Smooth muscle cell (in vitro differentiated cells): Measurements from ENCODE around the gene FRMD6. TPM values are rescaled to one million over a fixed set of nuclear protein-coding genes. Genes with fewer than 3 reads are reported as not detected.

Experiments used
- DNase-seq: peaks from one replicate; lab custom pipeline; 2025; ENCODE audit not compliant: unreplicated experiment; lab: John Stamatoyannopoulos, UW
- H2AFZ ChIP-seq: fragments of 200-600 bp; sonication (generic); 2 replicates; pipeline ENCODE4 v1.6.0; 2016; ENCODE audit warnings: antibody characterized with exemption, low read depth, mild to moderate bottlenecking
- H3F3A ChIP-seq: fragments of 200-600 bp; sonication (generic); 2 replicates; pipeline ENCODE4 v1.6.0; 2017; ENCODE audit warnings: antibody characterized with exemption, low read depth
- H3K27ac ChIP-seq: fragments of 200-600 bp; sonication (generic); 2 replicates; pipeline ENCODE4 v1.5.1; 2016; ENCODE audit warnings: low read depth, mild to moderate bottlenecking
- H3K27me3 ChIP-seq: fragments of 200-600 bp; sonication (generic); 2 replicates; pipeline ENCODE4 v1.6.1; 2016; ENCODE audit warnings: low read depth, mild to moderate bottlenecking
- H3K36me3 ChIP-seq: fragments of 200-600 bp; sonication (generic); 2 replicates; pipeline ENCODE4 v1.5.1; 2016; ENCODE audit warnings: low read depth
- H3K4me1 ChIP-seq: fragments of 200-600 bp; sonication (generic); 2 replicates; pipeline ENCODE4 v1.5.1; 2016; ENCODE audit warnings: low read depth
- H3K4me2 ChIP-seq: fragments of 200-600 bp; sonication (generic); 2 replicates; pipeline ENCODE4 v1.6.0; 2016; ENCODE audit warnings: mild to moderate bottlenecking
- H3K4me3 ChIP-seq: fragments of 200-600 bp; sonication (generic); 2 replicates; pipeline ENCODE4 v1.5.1; 2016; ENCODE audit warnings: mild to moderate bottlenecking
- H3K79me2 ChIP-seq: fragments of 200-600 bp; sonication (generic); 2 replicates; pipeline ENCODE4 v1.6.0; 2016; ENCODE audit warnings: low read depth, mild to moderate bottlenecking
- H3K9ac ChIP-seq: fragments of 200-600 bp; sonication (generic); 2 replicates; pipeline ENCODE4 v1.6.0; 2016; ENCODE audit warnings: low read depth
- H3K9me3 ChIP-seq: fragments of 200-600 bp; sonication (generic); replicated peaks from 2 replicates; pipeline ENCODE4 v1.5.1; 2016; ENCODE audit warnings: low read depth
- H4K20me1 ChIP-seq: fragments of 200-600 bp; sonication (generic); 2 replicates; pipeline ENCODE4 v1.6.0; 2016; ENCODE audit warnings: low read depth
- CTCF ChIP-seq: fragments of 200-600 bp; sonication (generic); IDR thresholded peaks from 2 replicates; pipeline ENCODE4 v1.5.1; 2017; ENCODE audit warnings: borderline replicate concordance, mild to moderate bottlenecking, antibody characterized with exemption; ENCODE audit not compliant: insufficient read depth, poor library complexity, severe bottlenecking
- WGBS: methylation state at CpG from one replicate; pipeline ENCODE4 v1.1.7; 2016; ENCODE audit warnings: low lambda C conversion rate; 5-methylcytosine and 5-hydroxymethylcytosine counted together
- polyA plus RNA-seq: library from polyadenylated mRNA; unstranded; fragments of >200 nt; fragmentation: Nextera tagmentation; extraction: Ambion mirVana; gene quantifications from 2 replicates; pipeline ENCODE4 v1.2.1, GENCODE V29; 2016
- total RNA-seq: library from RNA; depleted of rRNA; stranded (reverse); fragments of >200 nt; gene quantifications from 2 replicates; pipeline ENCODE4 v1.2.3, GENCODE V29; 2014

FRMD6 gene
- total and polyA plus RNA-seq, 2 experiments from 2014 or later: 254 to 564 TPM

GRCh38 chr14:51626185-51626584 lies 25.5 kb upstream of the FRMD6 start:
- 98% methylated on average over 2 of the region's 2 CpGs for WGBS

GRCh38 chr14:51626788-51627187 lies 24.9 kb upstream of the FRMD6 start:
- H4K20me1 ChIP-seq: no peaks in the 10 kb centered on the region
- no peak for TF ChIP-seq CTCF
- no peaks in the 10 kb centered on the region for H3K27me3 ChIP-seq
- no peak for DNase-seq
- H3K4me1 ChIP-seq: no peaks in the 10 kb centered on the region
- H3K79me2 ChIP-seq: no peaks in the 10 kb centered on the region
- no peak overlapping the region for H3K9ac ChIP-seq
- peak overlapping the region; percentile 31 for H3K4me2 ChIP-seq
- H3K4me3 ChIP-seq: no peak overlapping the region
- no peaks in the 10 kb centered on the region for H3F3A ChIP-seq
- no peaks in the 10 kb centered on the region for H3K36me3 ChIP-seq
- H3K27ac ChIP-seq: no peak overlapping the region
- WGBS: 88% methylated on average over 1 of the region's 1 CpG
- H2AFZ ChIP-seq: no peak overlapping the region
- H3K9me3 ChIP-seq: no peaks in the 10 kb centered on the region

More at GRCh38 chr14:51626185-51626584, 25.5 kb upstream of the FRMD6 start:
- TF ChIP-seq CTCF: no peak
- Histone ChIP-seq H3K27ac (no peak overlapping the region), H3K4me3 (no peak overlapping the region), H3K4me1 (no peaks in the 10 kb centered on the region), H3K9ac (no peak overlapping the region), H3K79me2 (no peaks in the 10 kb centered on the region), H2AFZ (no peak overlapping the region), H4K20me1 (no peaks in the 10 kb centered on the region), H3F3A (no peaks in the 10 kb centered on the region), H3K4me2 (no peak overlapping the region), H3K36me3 (no peaks in the 10 kb centered on the region), H3K27me3 (no peaks in the 10 kb centered on the region), H3K9me3 (no peaks in the 10 kb centered on the region)
- no peak for DNase-seq

- Histone ChIP-seq H3K27me3 (no peaks in the 10 kb centered on the region), H3K4me2 (no peak overlapping the region), H2AFZ (no peak overlapping the region), H3K9me3 (no peaks in the 10 kb centered on the region), H4K20me1 (no peaks in the 10 kb centered on the region), H3F3A (no peaks in the 10 kb centered on the region), H3K27ac (no peak overlapping the region), H3K4me3 (no peak overlapping the region), H3K36me3 (no peaks in the 10 kb centered on the region), H3K9ac (no peak overlapping the region), H3K79me2 (no peaks in the 10 kb centered on the region), H3K4me1 (no peaks in the 10 kb centered on the region)
- DNase-seq: no peak
- TF ChIP-seq CTCF: no peak
Observed at GRCh38 chr14:51627313-51627712, 24.4 kb upstream of the FRMD6 start.

GRCh38 chr14:51628238-51628637 lies 23.5 kb upstream of the FRMD6 start:
- Histone ChIP-seq H3K79me2 (no peaks in the 10 kb centered on the region), H3K9me3 (no peaks in the 10 kb centered on the region), H3K4me1 (no peaks in the 10 kb centered on the region), H3K4me3 (no peak overlapping the region), H3F3A (no peaks in the 10 kb centered on the region), H4K20me1 (no peaks in the 10 kb centered on the region), H2AFZ (no peak overlapping the region), H3K9ac (no peak overlapping the region), H3K27ac (no peak overlapping the region), H3K27me3 (no peaks in the 10 kb centered on the region), H3K4me2 (no peak overlapping the region), H3K36me3 (no peaks in the 10 kb centered on the region)
- 67% methylated on average over 1 of the region's 1 CpG for WGBS
- TF ChIP-seq CTCF: no peak
- DNase-seq: no peak
